T1000 (cell line): Measurements from ENCODE around the gene KIF5B.
"Not testable (repeated sequence)": the region's sequence is repeated elsewhere in the genome, so short reads cannot be mapped to it uniquely, and the experiment has no call there.

ENCODE experiments used
- DNase-seq: peaks from one replicate; lab custom pipeline; 2025; ENCODE audit warnings: mixed read lengths; lab: John Stamatoyannopoulos, UW

KIF5B gene

GRCh38 chr10:32007026-32007425 is 49.2 kb downstream of the KIF5B start:
- DNase-seq: no peak

GRCh38 chr10:32005050-32005449 is 51.2 kb downstream of the KIF5B start:
- DNase-seq: no peak

- no peak for DNase-seq
Observed at GRCh38 chr10:32004161-32004591, 52.0 kb downstream of the KIF5B start.

- DNase-seq: no peak
Observed at GRCh38 chr10:32002531-32002930, 53.7 kb downstream of the KIF5B start.

GRCh38 chr10:32000937-32001336 is 55.3 kb downstream of the KIF5B start:
- DNase-seq: no peak

- no peak for DNase-seq
Observed at GRCh38 chr10:31999836-32000235, 56.4 kb downstream of the KIF5B start.

GRCh38 chr10:31999070-31999660 is 57.1 kb downstream of the KIF5B start:
- DNase-seq: no peak

- no peak for DNase-seq
Observed at GRCh38 chr10:31994926-31995325, 61.3 kb downstream of the KIF5B start.

GRCh38 chr10:31990937-31991336 is 65.3 kb downstream of the KIF5B start:
- DNase-seq: no peak

GRCh38 chr10:31987786-31988185 is 68.4 kb downstream of the KIF5B start:
- not testable (repeated sequence) for DNase-seq

- no peak for DNase-seq
Observed at GRCh38 chr10:31982111-31982510, 74.1 kb downstream of the KIF5B start.

GRCh38 chr10:31980471-31980870 is 75.8 kb downstream of the KIF5B start:
- DNase-seq: no peak

- DNase-seq: not testable (repeated sequence)
Observed at GRCh38 chr10:31979071-31979470, 77.2 kb downstream of the KIF5B start.

- no peak for DNase-seq
Observed at GRCh38 chr10:31978156-31978483, 78.1 kb downstream of the KIF5B start.

GRCh38 chr10:31977440-31978155 is 78.6 kb downstream of the KIF5B start:
- DNase-seq: no peak

- DNase-seq: no peak
Observed at GRCh38 chr10:31975157-31975765, 81.0 kb downstream of the KIF5B start.

- DNase-seq: peak; percentile 15
Observed at GRCh38 chr10:31974434-31975124, 81.6 kb downstream of the KIF5B start.

- no peak for DNase-seq
Observed at GRCh38 chr10:31972519-31973041, 83.6 kb downstream of the KIF5B start.

- not testable (repeated sequence) for DNase-seq
Observed at GRCh38 chr10:31969847-31970246, 86.4 kb downstream of the KIF5B start.

GRCh38 chr10:31963589-31963980 is 92.6 kb downstream of the KIF5B start:
- no peak for DNase-seq

GRCh38 chr10:31962826-31963588 is 93.2 kb downstream of the KIF5B start:
- DNase-seq: no peak
